ENCODE data around the gene RAB20. TPM values are rescaled to one million over a fixed set of nuclear protein-coding genes. Genes with fewer than 3 reads are reported as not detected.
A peak's percentile ranks its signal among the peaks of the same experiment; 100 is the strongest.

Gene RAB20
- total and polyA plus RNA-seq, 2 of the 8 experiments (the other 6 are each of a cell fraction or from before 2014, with no cell fraction given) = 14.8 to 27.9 TPM

GRCh38 chr13:110475550-110476219, 85.8 kb downstream of the RAB20 start:
- Histone ChIP-seq H2BK5ac (ENCODE audit: low read depth, low read length) (no peak overlapping the region), H3K4me1 (replicated peaks in 1 of 4; ENCODE audit: control insufficient read depth in 3 of 4, insufficient read depth in 4 of 4, low read length in 3 of 4) (peaks cover 0 to 6% (median 0%) of the 10 kb centered on the region in 4 experiments; a peak in 1 of 7 replicates), H3K4ac (replicated peaks; ENCODE audit: insufficient read length, low read depth, low read length) (no peak overlapping the region)
- TF ChIP-seq SAP30 (IDR thresholded peaks at IDR 0.05; ENCODE audit: insufficient read depth, insufficient replicate concordance, low read length) (no peak), SIRT6 (IDR thresholded peaks at IDR 0.05; ENCODE audit: low read length) (no peak), TAF7 (optimal IDR thresholded peaks at IDR 0.05; ENCODE audit: borderline replicate concordance, low read depth, low read length) (no peak), CTBP2 (IDR thresholded peaks at IDR 0.05; ENCODE audit: borderline replicate concordance, insufficient read depth, insufficient read length, low read length) (no peak), TBP (IDR thresholded peaks at IDR 0.05; ENCODE audit: low read depth, low read length) (no peak), ZNF274 (IDR thresholded peaks at IDR 0.05; ENCODE audit: borderline replicate concordance, extremely low read depth, low read length) (no peak), CHD1 (IDR thresholded peaks at IDR 0.05; ENCODE audit: low read depth, low read length) (no peak), KDM1A (IDR thresholded peaks at IDR 0.05; ENCODE audit: borderline replicate concordance, low read length) (no peak), USF2 (IDR thresholded peaks at IDR 0.05; ENCODE audit: low read length) (no peak), MAX (IDR thresholded peaks at IDR 0.05) (no peak), JUND (IDR thresholded peaks at IDR 0.05; ENCODE audit: low read length) (no peak)

More at GRCh38 chr13:110475550-110476219, 85.8 kb downstream of the RAB20 start:
- Histone ChIP-seq H4K91ac (replicated peaks; ENCODE audit: insufficient read length, low read length) (no peak overlapping the region), H3K14ac (ENCODE audit: insufficient read length) (no peak overlapping the region), H3K9ac (replicated peaks in 1 of 4; ENCODE audit: extremely low read depth in 1 of 4, low read depth in 3 of 4, low read length in 3 of 4) (no peak overlapping the region), H3K18ac (ENCODE audit: extremely low read depth, low read length) (no peak overlapping the region), H2AFZ (ENCODE audit: low read length) (no peak overlapping the region), H3K4me3 (ENCODE audit: extremely low read depth in 1 of 4, insufficient read depth in 2 of 4, low read depth in 3 of 4, low read length in 4 of 4) (no peak overlapping the region), H2BK120ac (replicated peaks; ENCODE audit: low read depth, low read length) (no peak overlapping the region), H2BK15ac (ENCODE audit: low read length) (no peak overlapping the region), H3K36me3 (ENCODE audit: control insufficient read depth in 2 of 4, insufficient read depth in 4 of 4, low read length in 3 of 4) (peaks cover 2 to 21% (median 11%) of the 10 kb centered on the region in 4 experiments; a peak in 7 of 8 replicates), H3K9me3 (ENCODE audit: insufficient read depth in 2 of 2, low read depth in 1 of 2, low read length in 1 of 2) (no peaks in the 10 kb centered on the region; a peak in 1 of 4 replicates), H3K79me1 (ENCODE audit: low read depth, low read length) (no peaks in the 10 kb centered on the region), H2BK20ac (ENCODE audit: low read length) (no peak overlapping the region), H3K23ac (ENCODE audit: insufficient read length) (no peak overlapping the region), H3K4me2 (ENCODE audit: insufficient read depth in 1 of 2, low read depth in 2 of 2, low read length in 2 of 2) (no peak overlapping the region), H2AK5ac (ENCODE audit: low read depth, low read length) (no peak overlapping the region), H4K8ac (ENCODE audit: extremely low read depth, insufficient read depth, low read length) (no peak overlapping the region), H3K27ac (ENCODE audit: low read depth, low read length) (no peak overlapping the region), H3K27me3 (replicated peaks in 1 of 4; ENCODE audit: control insufficient read depth in 3 of 4, extremely low read depth in 1 of 4, insufficient read depth in 3 of 4, low read length in 3 of 4) (no peaks in the 10 kb centered on the region), H3K56ac (replicated peaks; ENCODE audit: insufficient read length, low read depth, low read length) (no peak overlapping the region), H2BK12ac (ENCODE audit: low read depth, low read length) (0 out of 2 replicates have a peak overlapping the region, but pooled peaks have one; percentile 27), H4K20me1 (replicated peaks in 1 of 2; ENCODE audit: control insufficient read depth in 1 of 2, insufficient read depth in 2 of 2, low read length in 2 of 2) (peaks cover 0 to 5% of the 10 kb centered on the region in 2 experiments), H3K79me2 (ENCODE audit: control insufficient read depth in 1 of 2, insufficient read depth in 2 of 2, low read length in 2 of 2) (no peaks in the 10 kb centered on the region), H4K5ac (ENCODE audit: insufficient read length, low read depth, low read length) (no peak overlapping the region), H3K23me2 (ENCODE audit: low read depth, low read length) (0 out of 2 replicates have a peak, but pooled peaks cover 2% of the 10 kb centered on the region)
- DNase-seq (ENCODE audit: low read depth in 1 of 2, low spot score in 2 of 2) = no peak
- 97% methylated on average over 15 of the region's 18 CpGs; no CpG with 5 or more reads in 1 of the 2 experiments for WGBS, 2 experiments (ENCODE audit: extremely low coverage in 1 of 2, insufficient coverage in 1 of 2, insufficient read length in 1 of 2, insufficient replicate concordance in 2 of 2, low coverage in 1 of 2, low lambda C conversion rate in 2 of 2, missing lambda C conversion rate in 1 of 2)
- POLR2A ChIA-PET (ENCODE audit: partially characterized antibody) = interaction anchor here (1.3 kb wide), 1 partner anchor 17 kb away, joined by 4 read pairs; no protein-coding TSS in a partner anchor
- FAIRE-seq = no peak
- CTCF ChIA-PET (ENCODE audit: partially characterized antibody) = no interaction called here
